Activated CD4-positive, alpha-beta T cell treated with anti-CD3 and anti-CD28 coated beads, Interleukin-2, amount 50 U/mL, for 48 hours (primary cell): Measurements from ENCODE around the gene GAMT.
A peak's percentile ranks its signal among the peaks of the same experiment; 100 is the strongest.

Experiments
- DNase-seq, 2 experiments: peaks; one replicate each; pipeline ENCODE4 v3.0.0-alpha.2; 2020

GAMT gene

GRCh38 chr19:1362387-1363257 lies 38.7 kb downstream of the GAMT start:
- no peak for DNase-seq

GRCh38 chr19:1361601-1362386 lies 39.5 kb downstream of the GAMT start:
- no peak for DNase-seq

DNA sequence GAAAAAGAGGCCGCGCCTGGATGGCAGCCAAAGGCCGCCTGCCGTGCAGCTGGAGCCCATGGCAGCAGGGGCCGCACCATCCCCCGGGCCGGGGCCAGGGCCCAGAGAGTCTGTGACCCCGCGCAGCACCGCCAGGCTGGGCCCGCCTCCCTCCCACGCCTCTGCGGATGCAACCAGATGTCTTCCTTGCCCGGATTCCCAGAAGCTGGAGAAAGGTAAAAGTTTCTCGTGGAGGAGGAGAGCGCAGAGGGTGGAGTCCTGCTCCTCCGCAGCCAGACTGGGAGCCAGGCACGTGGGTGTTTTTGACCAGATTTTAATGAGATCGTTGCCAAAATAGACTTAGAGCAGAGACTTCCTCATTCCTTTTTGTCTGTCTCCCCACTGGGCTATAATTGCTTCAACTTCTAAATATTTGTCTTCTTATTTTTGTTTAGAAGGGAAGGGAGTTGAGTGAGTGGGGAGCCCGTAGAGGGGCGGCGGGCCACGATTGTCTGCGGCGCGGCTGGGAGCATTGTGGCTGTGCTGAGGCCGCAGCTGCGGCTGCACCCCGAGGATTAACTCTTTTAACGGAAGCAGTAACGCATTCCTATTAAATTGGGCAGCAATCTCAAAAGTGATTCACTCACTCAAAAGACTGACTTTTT lies 40.4 kb downstream of the GAMT start:
- DNase-seq: no peak

GRCh38 chr19:1360126-1360817 lies 41.1 kb downstream of the GAMT start:
- DNase-seq: no peak

GRCh38 chr19:1357531-1358109 lies 43.7 kb downstream of the GAMT start:
- no peak for DNase-seq

DNA sequence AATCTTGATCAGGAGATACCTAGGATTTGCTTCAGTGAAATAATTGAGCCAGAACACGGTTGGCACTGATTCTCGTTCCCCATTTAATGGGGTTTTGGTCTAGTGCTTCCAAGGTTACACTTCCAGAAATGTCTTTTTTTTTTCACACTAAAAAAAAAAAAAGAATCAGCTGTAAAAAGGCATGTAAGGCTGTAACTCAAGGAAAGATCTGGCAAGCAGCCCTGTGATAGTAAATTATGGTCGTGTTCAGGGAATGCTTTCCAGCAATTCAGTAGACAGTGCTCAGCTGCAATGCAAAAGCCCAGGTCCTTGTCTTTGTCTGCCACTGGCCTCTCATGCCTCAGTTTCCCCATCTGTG lies 44.9 kb downstream of the GAMT start:
- DNase-seq: no peak

DNA sequence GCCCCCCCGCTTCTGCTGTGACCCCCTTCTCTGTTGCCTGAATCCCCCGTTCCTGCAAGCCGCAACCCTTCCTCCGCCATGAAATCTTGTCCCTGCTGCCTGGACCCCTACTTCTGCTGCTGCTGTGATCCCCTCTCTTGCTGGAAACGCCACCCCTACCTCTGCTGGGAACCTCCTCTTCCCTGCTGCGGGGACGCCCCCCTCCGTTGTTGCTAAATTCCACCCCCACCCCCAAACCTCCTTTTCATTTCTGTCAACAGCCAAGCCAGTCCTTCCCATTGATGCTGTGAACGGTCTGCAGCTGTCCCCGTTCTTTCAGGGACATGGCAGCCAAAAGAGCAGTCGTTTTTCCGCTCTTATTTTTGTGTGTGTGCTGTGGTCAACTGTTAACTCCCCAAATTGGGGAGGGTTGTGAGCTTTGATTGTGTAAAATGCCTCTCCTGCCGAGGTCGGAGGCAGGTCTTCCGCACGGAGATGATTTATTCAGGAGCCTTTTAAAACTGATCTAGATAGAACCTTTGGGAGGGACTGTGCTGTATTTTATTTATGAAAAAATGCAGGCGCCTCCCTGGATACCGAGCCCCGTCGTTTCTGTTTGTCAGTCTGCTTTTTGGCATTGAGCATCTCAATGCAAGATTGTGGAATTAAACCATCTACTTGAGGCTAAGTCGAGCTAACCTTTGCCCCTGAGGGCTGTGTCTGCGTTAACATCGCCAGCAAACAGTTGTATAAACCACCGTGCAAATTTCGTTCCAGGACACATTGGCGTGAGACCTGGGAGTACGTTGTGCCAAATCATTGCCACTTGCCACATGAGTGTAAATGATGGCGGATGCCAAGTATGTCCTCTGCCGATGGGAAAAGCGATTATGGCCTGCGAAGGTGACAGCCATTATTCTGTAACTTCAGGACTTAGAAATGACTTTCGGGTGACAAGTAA lies 45.5 kb downstream of the GAMT start:
- DNase-seq: peak; percentile 13 to 20

- no peak for DNase-seq
Measured at GRCh38 chr19:1354970-1355567, 46.3 kb downstream of the GAMT start.

GRCh38 chr19:1353144-1353543 lies 48.2 kb downstream of the GAMT start:
- DNase-seq: no peak

DNA sequence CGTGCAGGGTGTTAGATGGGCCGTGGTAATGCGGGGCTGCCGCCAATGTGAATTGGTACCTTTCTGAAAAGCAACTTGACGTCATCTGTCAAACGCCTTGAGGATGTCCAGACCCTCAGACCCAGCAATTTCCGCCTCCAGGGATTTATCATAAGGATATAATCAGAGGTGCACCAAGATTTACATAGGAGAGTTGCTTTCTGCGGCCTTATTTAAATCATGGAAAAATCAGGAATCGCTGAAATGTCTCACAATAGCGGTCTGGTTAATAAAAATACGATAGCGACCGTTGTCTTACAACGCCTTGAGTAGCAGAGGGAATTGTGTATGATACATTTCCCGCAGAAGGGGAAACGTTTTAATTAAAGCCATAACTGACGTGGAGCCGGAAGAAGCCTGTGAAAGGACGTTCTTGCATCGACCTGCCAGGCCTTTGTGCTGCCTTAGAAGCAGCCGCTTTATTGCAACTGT lies 49.9 kb downstream of the GAMT start:
- no peak for DNase-seq

DNA sequence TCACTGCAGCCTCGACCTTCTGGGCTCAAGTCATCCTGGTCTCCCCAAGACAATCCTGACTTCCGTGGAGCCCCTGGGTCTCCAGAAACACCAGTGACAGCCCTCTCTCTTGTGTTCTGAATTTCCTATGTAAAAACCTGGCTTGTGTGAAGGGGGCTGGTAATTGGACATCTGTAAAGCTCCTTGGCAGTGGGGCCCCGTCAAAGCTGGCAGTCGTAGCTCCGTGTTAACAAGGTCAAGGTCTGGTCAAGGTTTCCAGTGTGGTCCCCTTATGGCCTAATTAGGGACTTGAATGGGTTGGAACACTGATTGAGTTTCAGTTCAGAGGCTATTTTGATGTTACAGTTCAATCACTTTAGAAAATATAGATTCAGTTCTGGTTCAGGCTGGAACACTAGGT lies 50.5 kb downstream of the GAMT start:
- no peak for DNase-seq

GRCh38 chr19:1349211-1349610 lies 52.1 kb downstream of the GAMT start:
- no peak for DNase-seq
